BJ (cell line): ENCODE results near the gene CNTNAP3B. TPM values are rescaled to one million over a fixed set of nuclear protein-coding genes. Genes with fewer than 3 reads are reported as not detected.
"Not testable (repeated sequence)": the region's sequence is repeated elsewhere in the genome, so short reads cannot be mapped to it uniquely, and the experiment has no call there.

Source experiments
- CTCF ChIA-PET: fragments of 350-600 bp; formaldehyde crosslinking; extraction: SDS; loops from one replicate; lab custom pipeline; 2021; ENCODE audit warnings: antibody characterized with exemption, inconsistent platforms; lab: Yijun Ruan, JAX
- POLR2A ChIA-PET: fragments of 300-600 bp; sonication (Branson Sonifier 250); formaldehyde crosslinking; extraction: SDS; loops from one replicate; lab custom pipeline; 2021; ENCODE audit warnings: antibody characterized with exemption; lab: Charles Lee
- DNase-seq: peaks from one replicate; pipeline ENCODE4 v3.0.0-alpha.2; 2011; ENCODE audit warnings: low read depth
- H3K27me3 ChIP-seq: 2 replicates; pipeline ENCODE4 v1.6.0; 2011; ENCODE audit warnings: low read length; ENCODE audit not compliant: control insufficient read depth, insufficient read depth
- H3K36me3 ChIP-seq: 2 replicates; pipeline ENCODE4 v1.5.1; 2011; ENCODE audit warnings: low read length; ENCODE audit not compliant: control insufficient read depth, insufficient read depth
- H3K4me3 ChIP-seq: 2 replicates; pipeline ENCODE4 v1.5.1; 2011; ENCODE audit warnings: low read depth, mild to moderate bottlenecking, control low read depth, low read length
- polyA plus RNA-seq: library from polyadenylated mRNA; depleted of rRNA; stranded (reverse); fragments of >200 nt; gene quantifications from 2 replicates; pipeline ENCODE4 v1.2.3, GENCODE V29; 2011

The CNTNAP3B gene
- polyA plus RNA-seq, 1 experiment: 2.5 TPM

DNA sequence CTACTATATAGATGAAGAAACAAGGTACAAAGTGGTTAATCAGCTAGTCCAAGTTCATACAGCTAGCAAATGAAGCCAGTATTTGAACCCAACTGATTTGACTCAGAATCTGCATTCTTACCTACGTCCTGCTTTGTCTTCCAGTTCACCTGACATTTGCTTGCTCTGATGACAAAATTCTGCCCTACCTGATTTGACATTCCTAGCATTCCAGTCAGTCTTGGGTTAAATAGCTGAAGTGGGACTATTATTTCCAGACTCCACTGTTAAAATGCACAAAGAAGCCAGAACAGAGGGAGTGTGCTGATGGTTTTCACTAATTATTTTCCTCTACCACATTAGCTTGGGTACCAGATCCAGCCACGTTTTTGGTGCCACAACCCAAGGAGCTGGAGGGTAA is 78.5 kb downstream of the CNTNAP3B start:
- H3K36me3 ChIP-seq, H3K27me3 ChIP-seq, CTCF ChIA-PET, POLR2A ChIA-PET, DNase-seq, H3K4me3 ChIP-seq: not testable (repeated sequence)

DNA sequence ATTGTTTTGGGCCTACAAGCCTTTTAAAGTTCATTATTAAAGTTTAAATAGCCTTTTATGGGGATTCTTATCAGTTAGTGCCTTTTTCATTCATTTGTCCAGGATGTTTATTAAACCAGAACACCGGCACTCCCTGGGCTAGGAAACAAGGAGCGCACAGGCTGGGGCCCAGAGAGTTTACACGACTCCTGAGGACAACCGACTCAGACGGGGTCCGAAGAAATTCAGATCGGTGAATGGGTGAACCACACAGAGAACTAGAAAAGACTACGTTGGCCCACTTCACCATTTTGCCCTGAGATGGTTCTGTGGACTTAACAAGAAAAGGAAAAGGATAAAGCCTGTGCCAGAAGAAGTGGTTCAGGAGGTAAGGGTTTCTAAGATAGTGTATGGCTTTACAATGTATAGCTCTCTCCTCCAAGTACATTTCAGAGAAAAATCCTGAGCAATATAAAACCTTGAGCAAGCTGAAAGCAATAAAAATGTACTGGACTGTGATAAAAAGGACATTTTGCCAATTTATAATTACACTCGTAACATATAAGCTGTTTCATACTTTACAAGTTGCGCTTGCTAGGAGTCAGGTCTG is 84.7 kb downstream of the CNTNAP3B start:
- H3K36me3 ChIP-seq, H3K4me3 ChIP-seq, H3K27me3 ChIP-seq, CTCF ChIA-PET, POLR2A ChIA-PET, DNase-seq: not testable (repeated sequence)

DNA sequence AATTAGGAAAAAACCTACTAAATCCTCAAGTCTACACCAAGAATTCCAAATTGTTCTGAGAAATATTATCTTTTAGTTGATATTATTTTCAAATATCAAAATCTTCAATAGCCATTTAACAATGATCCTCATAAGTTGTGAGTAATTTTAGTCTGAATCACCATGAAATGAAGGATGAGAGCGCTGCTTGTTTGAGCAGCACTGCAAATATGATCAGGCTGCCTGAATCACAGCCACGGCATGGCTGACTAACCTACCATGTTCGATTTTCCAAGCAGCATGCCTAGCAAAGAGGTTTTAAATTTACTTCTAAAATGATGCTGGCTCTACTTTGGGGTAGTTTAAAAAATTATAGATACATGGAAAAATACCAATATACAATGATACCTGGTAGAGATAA is 95.7 kb downstream of the CNTNAP3B start:
- POLR2A ChIA-PET, DNase-seq, H3K27me3 ChIP-seq, H3K36me3 ChIP-seq, CTCF ChIA-PET, H3K4me3 ChIP-seq: not testable (repeated sequence)

DNA sequence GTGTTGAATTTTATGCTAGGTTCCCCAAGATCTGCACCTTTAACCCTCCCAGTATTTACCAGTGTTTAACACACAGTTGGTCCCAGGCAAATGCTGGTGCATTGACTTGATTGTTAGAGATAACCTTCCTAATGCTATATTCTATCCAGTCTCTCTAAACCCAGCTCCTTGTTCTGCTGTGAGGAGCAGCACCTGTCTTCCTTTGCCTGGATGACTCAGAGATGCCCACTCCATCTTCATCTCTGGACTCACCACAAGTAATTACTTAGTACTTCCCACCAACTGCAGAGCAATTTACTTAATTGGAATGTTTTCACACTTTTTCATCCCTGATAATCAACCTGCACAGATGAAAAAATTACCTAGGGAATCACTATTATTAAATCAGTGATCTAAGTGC is 108.6 kb downstream of the CNTNAP3B start:
- H3K36me3 ChIP-seq, DNase-seq, H3K27me3 ChIP-seq, POLR2A ChIA-PET, CTCF ChIA-PET, H3K4me3 ChIP-seq: not testable (repeated sequence)

DNA sequence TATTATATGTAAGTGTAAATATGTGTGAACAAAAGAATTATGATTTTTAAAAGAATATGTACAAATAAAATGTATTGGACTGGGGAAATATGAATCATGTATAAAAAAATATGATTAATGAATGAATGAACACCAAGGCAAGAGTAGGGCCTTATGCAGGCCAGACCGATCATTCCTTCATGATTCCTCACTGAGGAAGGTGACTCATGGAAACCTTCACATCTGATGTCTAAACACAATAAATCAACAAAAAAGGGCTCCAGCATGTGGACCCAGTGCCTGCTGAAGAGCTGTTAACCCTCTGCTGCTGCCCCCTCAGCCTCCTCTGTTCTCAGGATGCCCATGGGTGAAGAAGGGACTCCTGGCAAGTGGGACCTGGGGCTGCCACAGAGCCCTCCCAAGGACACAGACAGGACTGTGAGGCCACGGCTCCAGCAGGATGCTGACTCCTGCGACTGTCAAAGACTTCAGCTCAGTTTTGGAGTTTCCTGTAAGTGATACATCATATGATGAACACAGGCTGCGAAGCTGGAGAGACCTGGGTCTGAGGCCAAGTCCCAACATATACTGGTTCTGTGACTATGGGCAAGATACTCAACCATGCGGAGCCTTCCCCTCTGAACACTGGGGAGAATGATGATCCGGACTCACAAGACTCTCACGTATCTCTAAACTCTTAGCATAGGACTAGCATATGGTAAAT is 110.9 kb downstream of the CNTNAP3B start:
- DNase-seq, H3K27me3 ChIP-seq, POLR2A ChIA-PET, H3K4me3 ChIP-seq, CTCF ChIA-PET, H3K36me3 ChIP-seq: not testable (repeated sequence)

DNA sequence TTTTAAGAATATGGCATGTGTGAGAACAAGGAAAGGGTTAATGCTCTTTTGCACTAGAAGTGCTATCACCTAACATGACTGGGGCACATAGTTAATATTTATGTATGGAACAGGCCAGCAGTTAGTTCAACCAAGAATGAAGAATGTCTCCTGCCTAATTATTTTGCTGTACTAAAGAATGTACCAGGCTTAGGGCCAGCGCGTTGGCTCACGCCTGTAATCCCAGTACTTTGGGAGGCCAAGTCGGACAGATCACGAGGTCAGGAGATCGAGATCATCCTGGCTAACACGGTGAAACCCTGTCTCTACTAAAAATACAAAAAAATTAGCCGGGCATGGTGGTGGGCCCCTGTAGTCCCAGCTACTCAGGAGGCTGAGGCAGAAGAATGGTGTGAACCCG is 114.9 kb downstream of the CNTNAP3B start:
- H3K4me3 ChIP-seq, H3K27me3 ChIP-seq, POLR2A ChIA-PET, DNase-seq, CTCF ChIA-PET, H3K36me3 ChIP-seq: not testable (repeated sequence)

DNA sequence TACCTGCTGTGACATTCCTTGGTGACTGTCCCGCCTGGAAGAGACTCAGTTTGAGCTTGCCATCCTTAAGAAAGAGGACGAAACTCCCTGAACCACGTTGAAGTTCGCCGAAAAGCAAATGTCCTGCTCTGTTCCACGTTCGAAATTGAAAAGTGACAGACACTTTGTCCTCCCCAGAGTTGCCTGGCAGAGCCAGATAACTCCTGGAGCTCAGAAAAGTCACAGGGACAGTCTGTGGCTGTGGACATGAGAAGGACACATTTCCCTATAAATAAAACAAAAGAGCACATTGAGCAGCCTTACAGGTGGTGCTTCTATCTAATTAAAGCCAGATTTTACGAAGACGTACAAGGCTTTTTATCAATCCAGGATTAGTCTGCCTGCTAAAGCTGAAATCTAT is 137.6 kb downstream of the CNTNAP3B start:
- CTCF ChIA-PET, H3K27me3 ChIP-seq, DNase-seq, POLR2A ChIA-PET, H3K36me3 ChIP-seq, H3K4me3 ChIP-seq: not testable (repeated sequence)

DNA sequence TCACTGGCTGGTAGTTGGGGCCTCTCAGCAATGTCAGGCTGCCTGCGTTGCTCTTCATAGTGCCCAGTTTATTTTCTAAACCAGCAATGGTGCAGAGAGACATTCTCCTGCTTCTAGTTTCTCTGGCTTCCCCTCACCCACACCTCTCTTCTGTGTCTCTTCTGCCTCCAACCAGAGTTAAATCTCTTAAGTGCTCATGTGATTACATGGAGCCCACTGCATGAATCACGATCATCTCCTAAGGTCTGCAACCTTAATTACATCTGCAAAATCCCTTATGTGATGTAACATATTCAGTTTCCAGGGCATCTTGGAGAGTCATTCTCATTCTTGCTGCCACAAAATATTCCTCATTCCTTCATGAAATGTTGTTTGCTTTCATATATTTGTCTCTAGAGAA is 149.0 kb downstream of the CNTNAP3B start:
- CTCF ChIA-PET, DNase-seq, POLR2A ChIA-PET, H3K27me3 ChIP-seq, H3K36me3 ChIP-seq, H3K4me3 ChIP-seq: not testable (repeated sequence)

DNA sequence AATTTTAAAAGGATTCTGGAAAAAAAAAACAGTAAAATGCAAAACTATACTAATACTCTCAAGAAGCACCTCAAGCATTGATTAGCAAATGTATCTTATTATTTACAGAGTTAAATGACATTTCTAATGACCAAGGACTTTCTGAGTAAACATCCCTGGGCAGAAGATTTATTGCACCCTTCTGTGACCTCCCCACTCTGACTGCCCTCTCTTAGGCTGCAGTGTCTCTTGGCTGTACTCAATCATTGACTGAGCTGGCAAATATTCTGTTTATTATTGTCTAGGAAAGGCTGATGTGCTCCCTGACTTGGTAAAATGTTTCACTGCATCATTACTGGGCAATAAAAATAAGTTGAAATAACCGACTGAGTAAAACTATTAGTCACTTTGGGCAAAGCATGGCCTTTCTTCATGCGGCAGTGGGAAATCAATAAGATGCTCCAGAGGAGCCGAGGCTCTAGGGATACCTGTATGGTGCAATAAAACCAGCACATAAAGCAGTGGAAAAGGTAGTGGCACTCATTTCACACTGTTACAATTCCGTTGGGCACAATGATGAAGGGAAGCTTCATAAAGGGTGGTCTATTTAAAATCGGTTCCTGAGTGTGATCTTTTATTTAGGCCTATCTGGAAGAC is 151.1 kb downstream of the CNTNAP3B start:
- H3K4me3 ChIP-seq, POLR2A ChIA-PET, DNase-seq, CTCF ChIA-PET, H3K27me3 ChIP-seq, H3K36me3 ChIP-seq: not testable (repeated sequence)

DNA sequence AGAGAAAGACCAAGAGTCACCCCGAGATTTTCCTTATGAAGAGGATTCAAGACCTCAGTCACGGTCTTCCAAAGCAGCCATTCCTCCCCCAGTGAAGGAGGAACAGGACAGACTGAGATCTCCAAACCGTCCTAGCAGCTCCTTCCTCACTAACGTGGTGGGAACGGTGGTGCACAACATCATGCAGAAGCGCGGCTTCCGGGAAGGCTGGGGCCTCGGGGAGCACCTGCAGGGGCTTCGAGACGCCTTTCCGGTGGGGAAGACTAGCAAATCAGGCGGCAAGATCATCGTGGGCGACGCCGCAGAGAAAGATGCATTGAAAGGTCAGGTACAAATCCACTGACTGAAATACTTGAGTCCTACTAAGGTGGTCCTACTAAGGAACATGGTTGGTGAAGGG is 154.3 kb downstream of the CNTNAP3B start:
- DNase-seq, H3K4me3 ChIP-seq, POLR2A ChIA-PET, H3K27me3 ChIP-seq, CTCF ChIA-PET, H3K36me3 ChIP-seq: not testable (repeated sequence)

DNA sequence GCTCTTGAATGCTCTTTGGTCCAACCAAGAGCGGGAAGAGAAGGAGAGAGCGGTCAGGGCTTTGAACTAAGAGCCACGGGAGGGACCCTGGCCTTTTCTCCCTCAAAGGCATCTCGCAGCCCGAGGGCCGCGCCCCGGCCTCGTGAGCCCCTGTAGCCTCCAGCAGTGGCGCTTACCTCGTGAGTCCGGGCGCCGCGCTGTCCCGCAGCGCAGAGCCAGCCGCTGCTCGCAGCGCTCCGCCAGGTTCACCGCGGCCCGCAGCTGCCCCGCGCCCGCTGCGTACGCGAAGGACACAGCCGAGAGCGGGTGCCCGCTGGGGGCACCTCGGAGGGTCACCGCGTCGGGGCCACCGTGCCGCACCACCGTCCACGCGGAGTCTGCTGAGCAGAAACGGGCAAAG is 176.2 kb downstream of the CNTNAP3B start:
- DNase-seq, H3K4me3 ChIP-seq, H3K36me3 ChIP-seq, CTCF ChIA-PET, H3K27me3 ChIP-seq, POLR2A ChIA-PET: not testable (repeated sequence)

DNA sequence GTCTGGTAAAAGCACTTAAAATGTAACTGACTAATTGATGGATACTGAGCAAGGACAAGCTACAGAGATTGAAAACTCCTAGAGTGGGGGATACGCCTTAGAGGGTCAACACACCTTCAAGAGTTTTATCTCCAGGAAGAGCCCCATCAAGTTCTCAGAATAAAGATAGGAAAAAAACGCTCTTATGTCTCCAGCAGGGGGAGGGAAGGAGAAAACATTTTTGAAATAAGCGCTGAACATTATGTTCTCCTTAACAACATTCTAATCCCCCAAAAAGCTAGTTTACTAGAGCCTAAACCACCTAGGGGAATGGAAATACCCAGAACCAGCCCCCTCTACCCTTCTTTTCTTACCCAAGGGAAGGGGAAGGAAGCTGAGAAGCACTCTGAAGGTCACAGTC is 187.5 kb downstream of the CNTNAP3B start:
- POLR2A ChIA-PET, H3K4me3 ChIP-seq, H3K36me3 ChIP-seq, DNase-seq, H3K27me3 ChIP-seq, CTCF ChIA-PET: not testable (repeated sequence)

DNA sequence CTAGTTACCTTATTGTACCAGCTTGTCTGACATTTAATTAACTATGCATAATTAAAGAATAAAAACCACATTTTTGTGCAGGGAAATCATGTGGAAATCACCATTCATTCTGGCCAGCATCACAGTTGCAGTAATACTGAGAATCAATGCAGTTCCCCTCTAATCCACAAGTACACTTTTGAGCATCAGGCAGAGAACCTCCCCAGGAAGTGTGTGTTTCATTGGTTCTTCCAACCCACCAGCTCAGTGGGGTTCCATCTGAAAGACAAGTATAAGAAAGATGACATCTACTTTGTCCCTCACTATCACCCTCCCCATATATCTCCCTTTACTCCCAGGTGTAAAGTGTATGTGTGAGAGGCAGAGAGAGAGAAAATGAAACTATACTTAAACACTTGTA is 191.1 kb downstream of the CNTNAP3B start:
- H3K36me3 ChIP-seq, H3K4me3 ChIP-seq, POLR2A ChIA-PET, DNase-seq, CTCF ChIA-PET, H3K27me3 ChIP-seq: not testable (repeated sequence)
